OCI-LY1 (cell line): Measurements from ENCODE around the gene ARHGEF5.
"Not testable (repeated sequence)": the region's sequence is repeated elsewhere in the genome, so short reads cannot be mapped to it uniquely, and the experiment has no call there.

ENCODE experiments used
- CTCF ChIP-seq: fragments of 200-600 bp; sonication (generic), shearing (Covaris generic); IDR thresholded peaks from 2 replicates; pipeline ENCODE4 v1.5.1; 2017; ENCODE audit warnings: mild to moderate bottlenecking, antibody characterized with exemption, low read length, moderate library complexity, mixed read lengths
- EZH2 ChIP-seq: fragments of 200-600 bp; sonication (generic), shearing (Covaris generic); IDR thresholded peaks from 2 replicates; pipeline ENCODE4 v1.8.0; 2017; ENCODE audit warnings: borderline replicate concordance, mixed run types, mild to moderate bottlenecking, antibody characterized with exemption, low read length, moderate library complexity, mixed read lengths

- TF ChIP-seq CTCF, EZH2: not testable (repeated sequence)
These were observed 45.5 kb upstream of the ARHGEF5 start for GRCh38 chr7:144309702-144310101.
